H1 (cell line): ENCODE data around the gene ZNF263. TPM values are rescaled to one million over a fixed set of nuclear protein-coding genes. Genes with fewer than 3 reads are reported as not detected.
A peak's percentile ranks its signal among the peaks of the same experiment; 100 is the strongest.

Experiments
- CTCF ChIA-PET: fragments of 300-600 bp; sonication (Branson Sonifier 250); formaldehyde crosslinking; loops from one replicate; lab custom pipeline; 2021; ENCODE audit not compliant: partially characterized antibody; lab: Charles Lee
- POLR2A ChIA-PET: fragments of 300-600 bp; sonication (Branson Sonifier 250); formaldehyde crosslinking; loops from one replicate; lab custom pipeline; 2021; ENCODE audit warnings: inconsistent platforms; ENCODE audit not compliant: partially characterized antibody; lab: Charles Lee
- DNase-seq, 2 experiments: peaks; one replicate each; pipeline versions ENCODE4 v3.0.0 to v3.0.0-alpha.2; 2010 to 2022; ENCODE audit warnings: low spot score in 2 of 2, low read depth in 1 of 2, mixed read lengths in 1 of 2
- FAIRE-seq: peaks from 2 replicates; lab custom pipeline; 2011; peaks lifted over from hg19 to GRCh38; lab: Jason Lieb, UNC
- H2AFZ ChIP-seq: 2 replicates; pipeline ENCODE4 v1.8.1; 2012; ENCODE audit warnings: low read length, inconsistent platforms
- H2AK5ac ChIP-seq: 2 replicates; pipeline ENCODE4 v1.6.1; 2013; ENCODE audit warnings: low read depth, low read length
- H2BK120ac ChIP-seq: replicated peaks from 2 replicates; pipeline ENCODE3; 2013; ENCODE audit warnings: low read depth, low read length, inconsistent platforms
- H2BK12ac ChIP-seq: 2 replicates; pipeline ENCODE4 v1.6.1; 2013; ENCODE audit warnings: low read depth, low read length
- H2BK15ac ChIP-seq: 2 replicates; pipeline ENCODE4 v1.6.1; 2013; ENCODE audit warnings: low read length
- H2BK20ac ChIP-seq: 2 replicates; pipeline ENCODE4 v1.6.1; 2013; ENCODE audit warnings: low read length
- H2BK5ac ChIP-seq: 2 replicates; pipeline ENCODE4 v1.6.1; 2013; ENCODE audit warnings: low read depth, low read length
- H3K14ac ChIP-seq: 2 replicates; pipeline ENCODE4 v1.6.1; 2013; ENCODE audit warnings: inconsistent platforms; ENCODE audit not compliant: insufficient read length
- H3K18ac ChIP-seq: 2 replicates; pipeline ENCODE4 v1.6.1; 2013; ENCODE audit warnings: low read length; ENCODE audit errors: extremely low read depth
- H3K23ac ChIP-seq: 2 replicates; pipeline ENCODE4 v1.6.1; 2013; ENCODE audit warnings: inconsistent platforms; ENCODE audit not compliant: insufficient read length
- H3K23me2 ChIP-seq: 2 replicates; pipeline ENCODE4 v1.6.1; 2013; ENCODE audit warnings: low read depth, low read length
- H3K27ac ChIP-seq: 2 replicates; pipeline ENCODE4 v1.6.1; 2011; ENCODE audit warnings: low read depth, low read length, inconsistent platforms
- H3K27me3 ChIP-seq, 4 experiments: replicated peaks in 1 of 4; 1 replicate in 1 of 4; 2 replicates in 3 of 4; pipeline versions ENCODE4 v1.6.1 to v1.8.1; 2011 to 2013; ENCODE audit warnings: low read length in 3 of 4, mild to moderate bottlenecking in 3 of 4, inconsistent platforms in 2 of 4, mixed read lengths in 2 of 4, moderate library complexity in 1 of 4; ENCODE audit not compliant: control insufficient read depth in 3 of 4, insufficient read depth in 3 of 4; ENCODE audit errors: extremely low read depth in 1 of 4
- H3K36me3 ChIP-seq, 4 experiments: 2 replicates each; pipeline versions ENCODE4 v1.6.1 to v1.8.1; 2011 to 2013; ENCODE audit warnings: mild to moderate bottlenecking in 4 of 4, low read length in 3 of 4, moderate library complexity in 2 of 4, control low read depth in 1 of 4, inconsistent platforms in 1 of 4; ENCODE audit not compliant: insufficient read depth in 4 of 4, control insufficient read depth in 2 of 4
- H3K4ac ChIP-seq: replicated peaks from 2 replicates; pipeline ENCODE3; 2013; ENCODE audit warnings: low read length, low read depth, mixed read lengths, inconsistent platforms; ENCODE audit not compliant: insufficient read length
- H3K4me1 ChIP-seq, 4 experiments: replicated peaks in 1 of 4; 1 replicate in 1 of 4; 2 replicates in 3 of 4; pipeline versions ENCODE4 v1.6.1 to v1.8.1; 2011 to 2013; ENCODE audit warnings: low read length in 3 of 4, inconsistent platforms in 2 of 4, mixed read lengths in 1 of 4; ENCODE audit not compliant: insufficient read depth in 4 of 4, control insufficient read depth in 3 of 4
- H3K4me2 ChIP-seq, 2 experiments: 2 replicates each; pipeline versions ENCODE4 v1.6.1 to v1.8.1; 2011 to 2013; ENCODE audit warnings: low read depth in 2 of 2, low read length in 2 of 2, control low read depth in 1 of 2, inconsistent platforms in 1 of 2, mild to moderate bottlenecking in 1 of 2; ENCODE audit not compliant: insufficient read depth in 1 of 2
- H3K4me3 ChIP-seq, 4 experiments: fragments of 200-600, 300-600 bp in 1 of 4; sonication (generic), shearing (Covaris generic), sonication (Bioruptor Twin) in 1 of 4; 2 replicates each; pipeline versions ENCODE4 v1.5.1 to v1.8.1; 2011 to 2016; ENCODE audit warnings: low read length in 4 of 4, low read depth in 3 of 4, control low read depth in 2 of 4, inconsistent platforms in 2 of 4, mild to moderate bottlenecking in 2 of 4, mixed read lengths in 1 of 4, moderate library complexity in 1 of 4; ENCODE audit not compliant: insufficient read depth in 2 of 4; ENCODE audit errors: extremely low read depth in 1 of 4
- H3K56ac ChIP-seq: replicated peaks from 2 replicates; pipeline ENCODE3; 2013; ENCODE audit warnings: low read depth, mild to moderate bottlenecking, mixed read lengths, low read length, inconsistent platforms; ENCODE audit not compliant: insufficient read length
- H3K79me1 ChIP-seq: 2 replicates; pipeline ENCODE4 v1.6.1; 2013; ENCODE audit warnings: low read depth, low read length, control low read depth
- H3K79me2 ChIP-seq, 2 experiments: 2 replicates each; pipeline versions ENCODE4 v1.6.1 to v1.8.1; 2012 to 2013; ENCODE audit warnings: low read length in 2 of 2, mild to moderate bottlenecking in 2 of 2, inconsistent platforms in 1 of 2; ENCODE audit not compliant: insufficient read depth in 2 of 2, control insufficient read depth in 1 of 2
- H3K9ac ChIP-seq, 4 experiments: replicated peaks in 1 of 4; 1 replicate in 1 of 4; 2 replicates in 3 of 4; pipeline versions ENCODE4 v1.6.1 to v1.8.1; 2011 to 2013; ENCODE audit warnings: low read depth in 3 of 4, low read length in 3 of 4, control low read depth in 2 of 4, mild to moderate bottlenecking in 2 of 4, moderate library complexity in 2 of 4, inconsistent platforms in 1 of 4; ENCODE audit errors: extremely low read depth in 1 of 4
- H3K9me3 ChIP-seq, 2 experiments: 2 replicates each; pipeline versions ENCODE4 v1.6.1 to v1.8.1; 2012 to 2013; ENCODE audit warnings: mild to moderate bottlenecking in 2 of 2, moderate library complexity in 2 of 2, control low read depth in 1 of 2, inconsistent platforms in 1 of 2, low read depth in 1 of 2, low read length in 1 of 2, mixed read lengths in 1 of 2; ENCODE audit not compliant: insufficient read depth in 2 of 2
- H4K20me1 ChIP-seq, 2 experiments: replicated peaks in 1 of 2; 2 replicates each; pipeline versions ENCODE3 to v1.8.1; 2011 to 2013; ENCODE audit warnings: inconsistent platforms in 2 of 2, low read length in 2 of 2, mild to moderate bottlenecking in 1 of 2; ENCODE audit not compliant: insufficient read depth in 2 of 2, control insufficient read depth in 1 of 2
- H4K5ac ChIP-seq: 2 replicates; pipeline ENCODE4 v1.6.1; 2013; ENCODE audit warnings: low read length, low read depth, mixed read lengths, inconsistent platforms; ENCODE audit not compliant: insufficient read length
- H4K8ac ChIP-seq: 2 replicates; pipeline ENCODE4 v1.8.0; 2013; ENCODE audit warnings: mild to moderate bottlenecking, moderate library complexity, low read length, inconsistent platforms; ENCODE audit not compliant: insufficient read depth; ENCODE audit errors: extremely low read depth
- H4K91ac ChIP-seq: replicated peaks from 2 replicates; pipeline ENCODE3; 2013; ENCODE audit warnings: low read length, mixed read lengths, inconsistent platforms; ENCODE audit not compliant: insufficient read length
- WGBS, 2 experiments: shearing (Covaris generic) in 1 of 2; methylation state at CpG; one replicate each; pipeline versions ENCODE4 v1.1.6 to v1.1.7; 2013 to 2015; ENCODE audit warnings: low lambda C conversion rate in 2 of 2, mixed read lengths in 2 of 2, inconsistent platforms in 1 of 2, low coverage in 1 of 2, missing lambda C conversion rate in 1 of 2; ENCODE audit not compliant: insufficient replicate concordance in 2 of 2, insufficient coverage in 1 of 2, insufficient read length in 1 of 2; ENCODE audit errors: extremely low coverage in 1 of 2, missing lambda C conversion rate in 1 of 2; 5-methylcytosine and 5-hydroxymethylcytosine counted together
- polyA plus RNA-seq, 7 experiments: library from polyadenylated mRNA; depleted of rRNA in 3 of 7; stranded (reverse) in 5 of 7; unstranded in 2 of 7; fragments of >200 nt in 5 of 7; fragments of 200-250 nt in 2 of 7; gene quantifications; 1 replicate in 5 of 7; 2 replicates in 1 of 7; 4 replicates in 1 of 7; pipeline versions ENCODE4 v1.2.1 to v1.2.3, GENCODE V29; 2011 to 2013; ENCODE audit warnings: missing spikeins in 2 of 7, mixed read lengths in 2 of 7
- total RNA-seq: library from RNA; stranded (reverse); fragmentation: NEBNext Ultra II Directional; extraction: Animal tissue kit (Norgen Biotek cat#: 25700); gene quantifications from 2 replicates; pipeline ENCODE4 v1.2.1, GENCODE V29; 2021

The ZNF263 gene
- total and polyA plus RNA-seq, 2 of the 8 experiments (the other 6 are each of a cell fraction or from before 2014, with no cell fraction given) = 9.2 to 26.7 TPM

GRCh38 chr16:3234857-3235561, 48.3 kb upstream of the ZNF263 start, which contains the start of gene ZNF200:
Gene ZNF200, minus strand, starts transcription at chr16:3235158. Its CDS starts 1,403 bp downstream, at chr16:3233755.
- no peaks in the 10 kb centered on the region for H4K20me1 ChIP-seq
- peak within 1 kb of the TSS; percentile 84 for H4K8ac ChIP-seq
- ChIA-PET CTCF (interaction anchor here (0.8 to 1.3 kb wide), 3 partner anchors 10 to 104 kb away, joined by 3 read pairs; no protein-coding TSS in a partner anchor), POLR2A (interaction anchor here (0.6 to 1.9 kb wide), 13 partner anchors 10 to 167 kb away, joined by 3 to 7 read pairs (median 4); partner anchors contain the start of gene ZNF174)
- H2AFZ ChIP-seq = peak within 1 kb of the TSS; percentile 100
- H3K4me2 ChIP-seq = peak within 1 kb of the TSS; percentile 81 to 87
- no peak within 1 kb of the TSS for H3K14ac ChIP-seq
- H2BK5ac ChIP-seq = peak within 1 kb of the TSS; percentile 91
- H3K27me3 ChIP-seq = no peaks in the 10 kb centered on the region; a peak in 2 of 7 replicates
- no peak within 1 kb of the TSS for H2BK120ac ChIP-seq
- no peak for FAIRE-seq
- peak within 1 kb of the TSS; percentile 50 for H4K91ac ChIP-seq
- peak within 1 kb of the TSS; percentile 48 for H3K18ac ChIP-seq
- peak within 1 kb of the TSS; percentile 86 to 95 (median 88) for H3K4me3 ChIP-seq
- H2BK12ac ChIP-seq = 0 out of 2 replicates have a peak within 1 kb of the TSS, but pooled peaks have one; percentile 80
- no peak within 1 kb of the TSS for H2BK15ac ChIP-seq
- peaks cover 0 to 5% of the 10 kb centered on the region in 2 experiments; a peak in 1 of 4 replicates for H3K79me2 ChIP-seq
- peaks cover 3% of the 10 kb centered on the region; the same call in 1 of the 2 replicates for H3K79me1 ChIP-seq
- peaks cover 3 to 19% of the 10 kb centered on the region in 2 experiments; a peak in 2 of 4 replicates for H3K9me3 ChIP-seq
- H3K56ac ChIP-seq = peak within 1 kb of the TSS; percentile 21
- H3K4ac ChIP-seq = no peak within 1 kb of the TSS
- peaks cover 4% of the 10 kb centered on the region for H3K23me2 ChIP-seq
- H3K9ac ChIP-seq = peak within 1 kb of the TSS; percentile 68 to 89 (median 75)
- H3K4me1 ChIP-seq = peaks cover 0 to 4% (median 0%) of the 10 kb centered on the region in 4 experiments; a peak in 2 of 7 replicates
- H3K27ac ChIP-seq = peak within 1 kb of the TSS; percentile 81; the same call in 1 of the 2 replicates
- H2BK20ac ChIP-seq = no peak within 1 kb of the TSS
- DNase-seq = peak; percentile 81 to 95
- H3K23ac ChIP-seq = no peak within 1 kb of the TSS
- no peak within 1 kb of the TSS for H2AK5ac ChIP-seq
- peak within 1 kb of the TSS; percentile 92 for H4K5ac ChIP-seq
- WGBS, 2 experiments = 1% methylated on average over 48 of the region's 59 CpGs; no CpG with 5 or more reads in 1 of the 2 experiments
- peaks cover 17 to 34% (median 25%) of the 10 kb centered on the region in 4 experiments for H3K36me3 ChIP-seq
